Endothelial cell of umbilical vein (primary cell): ENCODE measurements around the gene CAMTA1. TPM values are rescaled to one million over a fixed set of nuclear protein-coding genes. Genes with fewer than 3 reads are reported as not detected.

Experiments
- BruUV-seq: library from RNA; stranded (reverse); fragments of 400-500 nt; replicated peaks from 2 replicates; lab custom pipeline; 2021; lab: Mats Ljungman, UMichigan
- CTCF ChIA-PET: fragments of 300-600, 350-600 bp; sonication (Branson Sonifier 250); formaldehyde crosslinking; loops from one replicate; lab custom pipeline; 2021; ENCODE audit warnings: antibody characterized with exemption, inconsistent platforms; lab: Charles Lee
- POLR2A ChIA-PET: fragments of 300-600, 350-600 bp; sonication (Branson Sonifier 250); formaldehyde crosslinking; loops from one replicate; lab custom pipeline; 2021; ENCODE audit warnings: antibody characterized with exemption, inconsistent platforms; lab: Charles Lee
- DNase-seq: peaks from one replicate; pipeline ENCODE4 v3.0.0-alpha.2; 2011; ENCODE audit warnings: low read depth, low spot score
- FAIRE-seq: peaks from 2 replicates; lab custom pipeline; 2011; peaks lifted over from hg19 to GRCh38; lab: Jason Lieb, UNC
- H2AFZ ChIP-seq: 2 replicates; pipeline ENCODE4 v1.6.0; 2012; ENCODE audit warnings: low read depth, low read length, control low read depth, inconsistent platforms
- H3K27ac ChIP-seq: 2 replicates; pipeline ENCODE4 v1.5.1; 2011; ENCODE audit warnings: low read depth, mild to moderate bottlenecking, control low read depth, low read length, moderate library complexity; ENCODE audit not compliant: insufficient read depth
- H3K27me3 ChIP-seq, 2 experiments: 2 replicates each; pipeline versions ENCODE4 v1.6.0 to v1.6.1; 2011; ENCODE audit warnings: low read length in 2 of 2, mixed read lengths in 1 of 2; ENCODE audit not compliant: control insufficient read depth in 2 of 2, insufficient read depth in 2 of 2
- H3K36me3 ChIP-seq, 2 experiments: 2 replicates in 1 of 2; 3 replicates in 1 of 2; pipeline ENCODE4 v1.5.1; 2011; ENCODE audit warnings: low read length in 2 of 2, mild to moderate bottlenecking in 1 of 2, moderate library complexity in 1 of 2; ENCODE audit not compliant: control insufficient read depth in 2 of 2, insufficient read depth in 2 of 2; ENCODE audit errors: extremely low read depth in 1 of 2
- H3K4me1 ChIP-seq: 3 replicates; pipeline ENCODE4 v1.5.1; 2011; ENCODE audit warnings: mild to moderate bottlenecking, low read length; ENCODE audit not compliant: control insufficient read depth, insufficient read depth; ENCODE audit errors: extremely low read depth
- H3K4me2 ChIP-seq: 2 replicates; pipeline ENCODE4 v1.6.1; 2011; ENCODE audit warnings: low read length, control low read depth, mixed read lengths; ENCODE audit not compliant: insufficient read depth
- H3K4me3 ChIP-seq, 3 experiments: fragments of 200-600 bp in 1 of 3; sonication (generic), shearing (Covaris generic) in 1 of 3; replicated peaks in 1 of 3; 2 replicates each; pipeline ENCODE4 v1.5.1; 2011 to 2016; ENCODE audit warnings: control low read depth in 3 of 3, low read length in 3 of 3, mild to moderate bottlenecking in 2 of 3, inconsistent platforms in 1 of 3, low read depth in 1 of 3, moderate library complexity in 1 of 3; ENCODE audit not compliant: insufficient read depth in 1 of 3
- H3K79me2 ChIP-seq: 2 replicates; pipeline ENCODE4 v1.6.0; 2012; ENCODE audit warnings: low read length, inconsistent platforms; ENCODE audit not compliant: control insufficient read depth, insufficient read depth
- H3K9ac ChIP-seq: replicated peaks from 2 replicates; pipeline ENCODE3; 2011; ENCODE audit warnings: low read length, control low read depth; ENCODE audit not compliant: insufficient read depth; ENCODE audit errors: extremely low read depth
- H3K9me1 ChIP-seq: replicated peaks from 3 replicates; pipeline ENCODE4 v1.6.0; 2011; ENCODE audit warnings: mild to moderate bottlenecking, low read length; ENCODE audit not compliant: control insufficient read depth, insufficient read depth; ENCODE audit errors: extremely low read depth
- H3K9me3 ChIP-seq: replicated peaks from 2 replicates; pipeline ENCODE4 v1.5.1; 2012; ENCODE audit warnings: low read length, inconsistent platforms; ENCODE audit not compliant: control insufficient read depth, insufficient read depth
- H4K20me1 ChIP-seq: replicated peaks from 2 replicates; pipeline ENCODE3; 2011; ENCODE audit warnings: mild to moderate bottlenecking, low read length; ENCODE audit not compliant: control insufficient read depth, insufficient read depth; ENCODE audit errors: extremely low read depth
- EZH2 ChIP-seq: IDR thresholded peaks from 2 replicates; pipeline ENCODE4 v1.6.1; 2012; ENCODE audit warnings: borderline replicate concordance, low read depth, mild to moderate bottlenecking, moderate library complexity, low read length, inconsistent platforms; ENCODE audit not compliant: severe bottlenecking
- FOS ChIP-seq: IDR thresholded peaks from 2 replicates; pipeline ENCODE4 v1.6.1; 2011; ENCODE audit warnings: mild to moderate bottlenecking, low read length, moderate library complexity, borderline replicate concordance; ENCODE audit not compliant: insufficient read depth
- GATA2 ChIP-seq: IDR thresholded peaks from 2 replicates; pipeline ENCODE4 v1.7.0; 2011; ENCODE audit warnings: low read depth, mild to moderate bottlenecking, moderate library complexity, mixed read lengths, low read length; ENCODE audit not compliant: insufficient read length, insufficient read depth
- JUN ChIP-seq: IDR thresholded peaks from 2 replicates; pipeline ENCODE4 v1.6.1; 2011; ENCODE audit warnings: borderline replicate concordance, low read depth; ENCODE audit not compliant: insufficient read length, insufficient read depth
- MYC ChIP-seq: IDR thresholded peaks from one replicate; pipeline ENCODE4 v1.6.1; 2011; ENCODE audit warnings: mild to moderate bottlenecking, low read depth, low read length
- POLR2A ChIP-seq: IDR thresholded peaks from 2 replicates; pipeline ENCODE4 v1.6.1; 2012; ENCODE audit warnings: low read depth, mild to moderate bottlenecking, control low read depth, low read length
- POLR2AphosphoS5 ChIP-seq: IDR thresholded peaks from 2 replicates; pipeline ENCODE4 v1.6.1; 2012; ENCODE audit warnings: low read depth, mild to moderate bottlenecking, control low read depth, low read length, moderate library complexity; ENCODE audit not compliant: insufficient read depth
- dilution Hi-C: fragments of 300-500 bp; cut with MboI; formaldehyde crosslinking; loops from one replicate; pipeline ENCODE4 v1.15.0; 2019; ENCODE audit warnings: low sequenced_read_pairs; ENCODE audit not compliant: extremely low pct_ligation_motif_present
- intact Hi-C: fragments of 100-400 bp; cut with micrococcal nuclease; formaldehyde crosslinking; loops from one replicate; pipeline ENCODE4 v1.10.0; 2022
- polyA plus RNA-seq, 4 experiments: library from polyadenylated mRNA; depleted of rRNA in 3 of 4; stranded (reverse) in 3 of 4; unstranded in 1 of 4; fragments of >200 nt; gene quantifications; 2 replicates each; pipeline versions ENCODE4 v1.2.1 to v1.2.3, GENCODE V29; 2011 to 2012; ENCODE audit warnings: missing spikeins in 1 of 4
- total RNA-seq: library from RNA; stranded (reverse); gene quantifications from 2 replicates; pipeline ENCODE4 v1.2.3, GENCODE V29; 2021
- TF ChIP-seq, protein P1 (sequence below), 2 donors: IDR thresholded peaks; 1 replicate in 1 of 2; 2 replicates in 1 of 2; pipeline ENCODE4 v1.5.1; 2011; ENCODE audit warnings: low read length in 2 of 2, mild to moderate bottlenecking in 2 of 2, moderate library complexity in 2 of 2, control low read depth in 1 of 2, inconsistent platforms in 1 of 2, low read depth in 1 of 2; ENCODE audit not compliant: insufficient read depth in 1 of 2; ENCODE audit errors: extremely low read depth in 1 of 2
- TF ChIP-seq, protein P2 (sequence below): IDR thresholded peaks from 2 replicates; pipeline ENCODE4 v1.6.1; 2011; ENCODE audit not compliant: insufficient read depth, insufficient read length

CAMTA1 gene
- total and polyA plus RNA-seq, 2 donors (not counting 3 experiments of a cell fraction or from before 2014, with no cell fraction given), result 50.8 to 92.7 TPM

DNA sequence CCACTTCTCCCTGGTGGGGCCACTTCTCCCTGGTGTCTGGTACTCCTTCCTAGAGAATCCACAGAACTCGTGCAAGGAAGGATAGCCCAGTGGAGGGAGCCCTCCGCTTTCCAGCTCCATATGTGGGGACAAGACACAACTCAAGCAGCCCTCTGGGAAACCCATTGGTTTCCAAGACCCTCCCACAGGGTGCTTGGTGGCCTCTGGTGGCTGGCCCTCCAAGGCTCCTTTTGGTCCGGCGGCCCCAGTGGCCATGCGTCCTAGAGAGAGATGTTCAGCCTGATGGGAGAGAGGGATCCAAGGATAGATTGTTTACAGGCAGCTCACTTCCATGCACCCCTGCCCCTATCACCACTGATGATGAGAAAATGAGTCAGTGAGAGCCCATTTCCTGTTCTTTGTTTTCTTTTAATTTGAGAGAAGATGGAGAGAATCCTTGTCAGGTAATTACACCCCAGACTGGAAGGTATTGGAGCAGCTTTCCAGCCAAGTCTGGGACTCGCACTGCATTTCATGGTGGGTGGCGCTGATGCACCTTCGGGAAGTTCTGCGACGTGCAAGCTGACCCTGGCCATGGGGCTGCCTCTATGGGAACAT, 499.7 kb downstream of the CAMTA1 start:
- TF ChIP-seq POLR2AphosphoS5, result no peak
- no peak for TF ChIP-seq MYC
- no peak for TF ChIP-seq FOS
- TF ChIP-seq POLR2A, result no peak
- no peak for TF ChIP-seq GATA2
- TF ChIP-seq, protein P1, sequence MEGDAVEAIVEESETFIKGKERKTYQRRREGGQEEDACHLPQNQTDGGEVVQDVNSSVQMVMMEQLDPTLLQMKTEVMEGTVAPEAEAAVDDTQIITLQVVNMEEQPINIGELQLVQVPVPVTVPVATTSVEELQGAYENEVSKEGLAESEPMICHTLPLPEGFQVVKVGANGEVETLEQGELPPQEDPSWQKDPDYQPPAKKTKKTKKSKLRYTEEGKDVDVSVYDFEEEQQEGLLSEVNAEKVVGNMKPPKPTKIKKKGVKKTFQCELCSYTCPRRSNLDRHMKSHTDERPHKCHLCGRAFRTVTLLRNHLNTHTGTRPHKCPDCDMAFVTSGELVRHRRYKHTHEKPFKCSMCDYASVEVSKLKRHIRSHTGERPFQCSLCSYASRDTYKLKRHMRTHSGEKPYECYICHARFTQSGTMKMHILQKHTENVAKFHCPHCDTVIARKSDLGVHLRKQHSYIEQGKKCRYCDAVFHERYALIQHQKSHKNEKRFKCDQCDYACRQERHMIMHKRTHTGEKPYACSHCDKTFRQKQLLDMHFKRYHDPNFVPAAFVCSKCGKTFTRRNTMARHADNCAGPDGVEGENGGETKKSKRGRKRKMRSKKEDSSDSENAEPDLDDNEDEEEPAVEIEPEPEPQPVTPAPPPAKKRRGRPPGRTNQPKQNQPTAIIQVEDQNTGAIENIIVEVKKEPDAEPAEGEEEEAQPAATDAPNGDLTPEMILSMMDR (IDR thresholded peaks at IDR 0.05; ENCODE audit: extremely low read depth in 1 of 2, insufficient read depth in 1 of 2, low read depth in 1 of 2, low read length in 2 of 2), result no peak
- no peak for TF ChIP-seq JUN
- TF ChIP-seq EZH2, result no peak
- TF ChIP-seq, protein P2, sequence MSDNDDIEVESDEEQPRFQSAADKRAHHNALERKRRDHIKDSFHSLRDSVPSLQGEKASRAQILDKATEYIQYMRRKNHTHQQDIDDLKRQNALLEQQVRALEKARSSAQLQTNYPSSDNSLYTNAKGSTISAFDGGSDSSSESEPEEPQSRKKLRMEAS, result no peak
- Histone ChIP-seq H3K4me3 (no peak overlapping the region), H3K9me1 (no peaks in the 10 kb centered on the region), H3K27me3 (no peaks in the 10 kb centered on the region), H3K36me3 (no peaks in the 10 kb centered on the region), H3K9me3 (no peaks in the 10 kb centered on the region), H3K79me2 (no peaks in the 10 kb centered on the region), H4K20me1 (no peaks in the 10 kb centered on the region), H3K9ac (no peak overlapping the region), H2AFZ (no peak overlapping the region), H3K4me1 (no peaks in the 10 kb centered on the region), H3K4me2 (no peak overlapping the region), H3K27ac (no peak overlapping the region)
- DNase-seq, result no peak
- ChIA-PET POLR2A (no interaction called here), CTCF (interaction anchor here (1.1 kb wide), 1 partner anchor 14 kb away, joined by 5 read pairs; no protein-coding TSS in a partner anchor)
- no peak for FAIRE-seq
- no TSS peak for BruUV-seq
- dilution Hi-C loops (no loop called here), intact Hi-C loops (no loop called here)
